H9 (cell line): ENCODE measurements around the gene FRS3. TPM values are rescaled to one million over a fixed set of nuclear protein-coding genes. Genes with fewer than 3 reads are reported as not detected.

Source experiments
- DNase-seq: peaks from one replicate; pipeline ENCODE4 v3.0.0-alpha.2; 2017
- H2AFZ ChIP-seq: one replicate; pipeline ENCODE4 v1.6.1; 2013; ENCODE audit warnings: mild to moderate bottlenecking, low read length, control low read depth, moderate library complexity
- H2AK5ac ChIP-seq: 2 replicates; pipeline ENCODE4 v1.6.1; 2013; ENCODE audit warnings: low read length, control low read depth, mixed read lengths; ENCODE audit not compliant: insufficient read length
- H2BK120ac ChIP-seq: one replicate; pipeline ENCODE4 v1.6.1; 2013; ENCODE audit warnings: low read depth, mild to moderate bottlenecking, low read length, control low read depth, inconsistent platforms; ENCODE audit not compliant: poor library complexity, severe bottlenecking
- H2BK12ac ChIP-seq: 2 replicates; pipeline ENCODE4 v1.6.1; 2013; ENCODE audit warnings: low read length, control low read depth, mixed read lengths, low read depth; ENCODE audit not compliant: insufficient read length
- H2BK15ac ChIP-seq: 2 replicates; pipeline ENCODE4 v1.6.1; 2013; ENCODE audit warnings: low read depth, low read length, control low read depth
- H2BK20ac ChIP-seq: one replicate; pipeline ENCODE4 v1.6.1; 2013; ENCODE audit warnings: low read depth, mild to moderate bottlenecking, low read length, control low read depth, inconsistent platforms; ENCODE audit not compliant: poor library complexity, severe bottlenecking
- H2BK5ac ChIP-seq: 2 replicates; pipeline ENCODE4 v1.6.1; 2013; ENCODE audit warnings: low read length, control low read depth, mixed read lengths; ENCODE audit not compliant: insufficient read length
- H3K14ac ChIP-seq: 2 replicates; pipeline ENCODE4 v1.6.1; 2013; ENCODE audit warnings: low read length, control low read depth; ENCODE audit not compliant: insufficient read depth
- H3K18ac ChIP-seq: 2 replicates; pipeline ENCODE4 v1.6.1; 2013; ENCODE audit warnings: low read depth, mild to moderate bottlenecking, mixed read lengths, low read length, control low read depth; ENCODE audit not compliant: insufficient read length
- H3K23ac ChIP-seq: 2 replicates; pipeline ENCODE4 v1.6.1; 2013; ENCODE audit warnings: low read length, control low read depth, mixed read lengths, low read depth; ENCODE audit not compliant: insufficient read length
- H3K23me2 ChIP-seq: 2 replicates; pipeline ENCODE4 v1.6.1; 2013; ENCODE audit warnings: low read depth, mild to moderate bottlenecking, mixed read lengths, low read length, control low read depth; ENCODE audit not compliant: insufficient read length, poor library complexity, severe bottlenecking
- H3K27ac ChIP-seq: 2 replicates; pipeline ENCODE4 v1.5.1; 2013; ENCODE audit warnings: low read length, control low read depth, mixed read lengths, low read depth; ENCODE audit not compliant: insufficient read length
- H3K27me3 ChIP-seq: 2 replicates; pipeline ENCODE4 v1.6.1; 2013; ENCODE audit warnings: low read length, control low read depth, inconsistent platforms; ENCODE audit not compliant: insufficient read depth
- H3K4ac ChIP-seq: 2 replicates; pipeline ENCODE4 v1.6.1; 2013; ENCODE audit warnings: low read depth, mild to moderate bottlenecking, control low read depth, inconsistent platforms, low read length, moderate library complexity
- H3K4me1 ChIP-seq: 2 replicates; pipeline ENCODE4 v1.6.1; 2013; ENCODE audit warnings: low read length, control low read depth, inconsistent platforms; ENCODE audit not compliant: insufficient read depth
- H3K4me2 ChIP-seq: 2 replicates; pipeline ENCODE4 v1.6.1; 2013; ENCODE audit warnings: low read length, control low read depth, mixed read lengths; ENCODE audit not compliant: insufficient read length, insufficient read depth
- H3K56ac ChIP-seq: 2 replicates; pipeline ENCODE4 v1.6.1; 2013; ENCODE audit warnings: low read depth, mild to moderate bottlenecking, mixed read lengths, low read length, control low read depth; ENCODE audit not compliant: insufficient read length
- H3K79me1 ChIP-seq: 2 replicates; pipeline ENCODE4 v1.6.1; 2013; ENCODE audit warnings: low read depth, mild to moderate bottlenecking, moderate library complexity, low read length, control low read depth, inconsistent platforms; ENCODE audit not compliant: insufficient read depth, poor library complexity, severe bottlenecking
- H3K79me2 ChIP-seq: 2 replicates; pipeline ENCODE4 v1.6.1; 2013; ENCODE audit warnings: low read length, control low read depth, inconsistent platforms; ENCODE audit not compliant: insufficient read depth
- H3K9ac ChIP-seq: 2 replicates; pipeline ENCODE4 v1.6.1; 2013; ENCODE audit warnings: low read length, control low read depth, mixed read lengths; ENCODE audit not compliant: insufficient read length; ENCODE audit errors: extremely low read depth
- H3K9me3 ChIP-seq: one replicate; pipeline ENCODE4 v1.6.1; 2013; ENCODE audit warnings: low read depth, low read length, inconsistent platforms; ENCODE audit not compliant: control insufficient read depth
- H3T11ph ChIP-seq: one replicate; pipeline ENCODE4 v1.6.1; 2013; ENCODE audit warnings: mild to moderate bottlenecking, low read length, control low read depth, inconsistent platforms
- H4K20me1 ChIP-seq: one replicate; pipeline ENCODE4 v1.6.1; 2013; ENCODE audit not compliant: control insufficient read depth, insufficient read length, insufficient read depth
- H4K5ac ChIP-seq: 2 replicates; pipeline ENCODE4 v1.6.1; 2013; ENCODE audit warnings: low read depth, mild to moderate bottlenecking, mixed read lengths, low read length, control low read depth; ENCODE audit not compliant: insufficient read length
- H4K8ac ChIP-seq: replicated peaks from 2 replicates; pipeline ENCODE4 v1.6.1; 2013; ENCODE audit warnings: low read length, control low read depth, mixed read lengths, low read depth; ENCODE audit not compliant: insufficient read length
- H4K91ac ChIP-seq: 2 replicates; pipeline ENCODE4 v1.6.1; 2013; ENCODE audit warnings: low read depth, mild to moderate bottlenecking, moderate library complexity, mixed read lengths, low read length, control low read depth; ENCODE audit not compliant: insufficient read length
- H3K27ac Mint-ChIP-seq, 3 experiments: 2 replicates in 2 of 3; 3 replicates in 1 of 3; pipeline ENCODE4 v1.8.0; 2020 to 2021; ENCODE audit warnings: mixed read lengths in 3 of 3, mild to moderate bottlenecking in 1 of 3, moderate library complexity in 1 of 3
- H3K27me3 Mint-ChIP-seq: 2 replicates; pipeline ENCODE4 v1.8.0; 2021; ENCODE audit warnings: low read depth, mild to moderate bottlenecking, moderate library complexity, mixed read lengths
- H3K36me3 Mint-ChIP-seq, 3 experiments: 2 replicates in 2 of 3; 3 replicates in 1 of 3; pipeline ENCODE4 v1.8.0; 2020 to 2021; ENCODE audit warnings: low read depth in 3 of 3, mixed read lengths in 3 of 3; ENCODE audit not compliant: insufficient read depth in 1 of 3
- H3K4me1 Mint-ChIP-seq, 2 experiments: 2 replicates each; pipeline ENCODE4 v1.8.0; 2020; ENCODE audit warnings: mixed read lengths in 2 of 2
- H3K4me3 Mint-ChIP-seq, 2 experiments: 2 replicates in 1 of 2; 3 replicates in 1 of 2; pipeline ENCODE4 v1.8.0; 2020 to 2021; ENCODE audit warnings: mild to moderate bottlenecking in 2 of 2, mixed read lengths in 2 of 2, moderate library complexity in 1 of 2
- H3K9me3 Mint-ChIP-seq, 2 experiments: 2 replicates in 1 of 2; 3 replicates in 1 of 2; pipeline ENCODE4 v1.8.0; 2020; ENCODE audit warnings: mild to moderate bottlenecking in 2 of 2, mixed read lengths in 2 of 2, moderate library complexity in 1 of 2
- CTCF ChIP-seq: fragments of 200-600 bp; sonication (generic); conservative IDR thresholded peaks from 3 replicates; pipeline ENCODE4 v1.8.0; 2021; ENCODE audit warnings: antibody characterized with exemption, mild to moderate bottlenecking
- WGBS: extraction: QIAGEN DNeasy Blood & Tissue Kit; methylation state at CpG from one replicate; pipeline ENCODE4 v1.1.7; 2013; ENCODE audit warnings: missing lambda C conversion rate, low lambda C conversion rate, mixed read lengths; ENCODE audit not compliant: insufficient read length; ENCODE audit errors: extremely low coverage; 5-methylcytosine and 5-hydroxymethylcytosine counted together
- total RNA-seq: library from RNA; stranded (reverse); gene quantifications from 2 replicates; pipeline ENCODE4 v1.2.1, GENCODE V29; 2021

FRS3 gene
- total RNA-seq, 1 experiment from 2014 or later = 4.8 TPM

DNA sequence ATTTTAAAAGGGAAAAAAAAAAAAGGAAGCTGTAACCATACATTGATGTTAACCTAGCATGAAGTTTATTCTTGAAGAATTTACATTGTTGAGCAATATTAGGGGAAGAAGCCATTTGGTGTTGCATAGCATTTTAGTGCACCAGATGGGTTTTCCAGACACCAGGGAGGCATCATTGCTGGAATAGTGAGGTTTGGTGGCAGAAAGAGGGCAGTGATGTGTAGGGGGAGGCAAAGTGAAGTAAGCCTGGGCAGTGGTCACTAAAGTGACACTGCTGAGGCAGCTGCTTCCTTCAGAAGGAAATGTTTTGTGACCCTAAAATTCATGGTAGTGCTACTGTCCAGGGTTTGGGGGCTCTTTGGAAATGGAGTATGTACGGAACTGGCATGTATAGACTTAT lies 10.3 kb upstream of the FRS3 start:
- peaks cover 12 to 42% (median 28%) of the 10 kb centered on the region in 3 experiments for H3K36me3 Mint-ChIP-seq
- TF ChIP-seq CTCF = no peak
- no peak overlapping the region for H2BK20ac ChIP-seq
- peaks cover 8% of the 10 kb centered on the region in 2 experiments for H3K4me1 Mint-ChIP-seq
- peaks cover 8% of the 10 kb centered on the region for H3K23me2 ChIP-seq
- no peak overlapping the region for H2BK15ac ChIP-seq
- H3K27me3 ChIP-seq = peaks cover 8% of the 10 kb centered on the region; the same call in 1 of the 2 replicates
- H3K4me2 ChIP-seq = no peak overlapping the region
- H4K5ac ChIP-seq = no peak overlapping the region
- no peak overlapping the region for H2AFZ ChIP-seq
- no peak overlapping the region for H3K23ac ChIP-seq
- H3K9me3 Mint-ChIP-seq = no peaks in the 10 kb centered on the region; a peak in 3 of 5 replicates
- peaks cover 13% of the 10 kb centered on the region for H3K27me3 Mint-ChIP-seq
- H3K4ac ChIP-seq = no peak overlapping the region
- no peak overlapping the region for H3K18ac ChIP-seq
- no peak overlapping the region for H3K27ac ChIP-seq
- H2BK5ac ChIP-seq = no peak overlapping the region
- no peak overlapping the region for H4K8ac ChIP-seq
- no peak overlapping the region for H3K4me3 Mint-ChIP-seq
- H3K79me1 ChIP-seq = no peaks in the 10 kb centered on the region
- no peak overlapping the region for H3K56ac ChIP-seq
- DNase-seq = no peak
- H2AK5ac ChIP-seq = no peak overlapping the region
- H2BK12ac ChIP-seq = no peak overlapping the region
- H4K91ac ChIP-seq = no peak overlapping the region
- H3K14ac ChIP-seq = no peak overlapping the region
- no CpG with 5 or more reads among the region's 1 CpG for WGBS
- no peaks in the 10 kb centered on the region for H3K4me1 ChIP-seq
- no peak overlapping the region for H3K27ac Mint-ChIP-seq
- no peaks in the 10 kb centered on the region for H3K9me3 ChIP-seq
- no peak overlapping the region for H3K9ac ChIP-seq
- no peaks in the 10 kb centered on the region for H4K20me1 ChIP-seq
- H3T11ph ChIP-seq = no peak overlapping the region
- H3K79me2 ChIP-seq = peaks cover 2% of the 10 kb centered on the region; the same call in 1 of the 2 replicates
- H2BK120ac ChIP-seq = no peak overlapping the region
